Measurements from ENCODE around the gene BSND.
"Not testable (repeated sequence)": the region's sequence is repeated elsewhere in the genome, so short reads cannot be mapped to it uniquely, and the experiment has no call there.

Gene BSND

GRCh38 chr1:54998677-54999076 lies at the start of gene BSND:
BSND (plus strand) TSS chr1:54998933; CDS start chr1:54999187, 254 bp downstream.
- in situ Hi-C loops (cut with MboI; ENCODE audit: low sequenced_read_pairs), result loop anchor here (5.0 kb wide), 1 partner anchor 46 kb away; no protein-coding TSS in a partner anchor

- in situ Hi-C loops (cut with MboI; ENCODE audit: low sequenced_read_pairs), result no loop called here
These were observed 49.7 kb upstream of the BSND start for GRCh38 chr1:54949053-54949452.

- in situ Hi-C loops (cut with MboI; ENCODE audit: low sequenced_read_pairs), result loop anchor here (5.0 kb wide), 1 partner anchor 47 kb away; the partner anchor contains the start of gene BSND
These were observed 48.7 kb upstream of the BSND start for GRCh38 chr1:54950006-54950368.

GRCh38 chr1:54950369-54951163 lies 48.2 kb upstream of the BSND start:
- in situ Hi-C loops (cut with MboI; ENCODE audit: low sequenced_read_pairs), result loop anchor here (5.0 kb wide), 1 partner anchor 47 kb away; the partner anchor contains the start of gene BSND

GRCh38 chr1:54951810-54952226 lies 46.9 kb upstream of the BSND start:
- in situ Hi-C loops (cut with MboI; ENCODE audit: low sequenced_read_pairs), result loop anchor here (5.0 kb wide), 1 partner anchor 45 kb away; the partner anchor contains the start of gene BSND

- in situ Hi-C loops (cut with MboI; ENCODE audit: low sequenced_read_pairs), result loop anchor here (5.0 kb wide), 1 partner anchor 44 kb away; the partner anchor contains the start of gene BSND
These were observed 45.6 kb upstream of the BSND start for GRCh38 chr1:54952950-54953718.

GRCh38 chr1:54953846-54954245 lies 44.9 kb upstream of the BSND start:
- in situ Hi-C loops (cut with MboI; ENCODE audit: low sequenced_read_pairs), result loop anchor here (5.0 kb wide), 1 partner anchor 43 kb away; the partner anchor contains the start of gene BSND

GRCh38 chr1:54955359-54955758 lies 43.4 kb upstream of the BSND start:
- in situ Hi-C loops (cut with MboI; ENCODE audit: low sequenced_read_pairs), result no loop called here

GRCh38 chr1:54956726-54957125 lies 42.0 kb upstream of the BSND start:
- in situ Hi-C loops (cut with MboI; ENCODE audit: low sequenced_read_pairs), result no loop called here

GRCh38 chr1:54959241-54959640 lies 39.5 kb upstream of the BSND start:
- in situ Hi-C loops (cut with MboI; ENCODE audit: low sequenced_read_pairs), result no loop called here

- in situ Hi-C loops (cut with MboI; ENCODE audit: low sequenced_read_pairs), result no loop called here
These were observed 35.9 kb upstream of the BSND start for GRCh38 chr1:54962612-54963395.

- in situ Hi-C loops (cut with MboI; ENCODE audit: low sequenced_read_pairs), result not testable (repeated sequence)
These were observed 34.9 kb upstream of the BSND start for GRCh38 chr1:54963829-54964228.

GRCh38 chr1:54965624-54966340 lies 33.0 kb upstream of the BSND start:
- in situ Hi-C loops (cut with MboI; ENCODE audit: low sequenced_read_pairs), result no loop called here

- in situ Hi-C loops (cut with MboI; ENCODE audit: low sequenced_read_pairs), result no loop called here
These were observed 31.4 kb upstream of the BSND start for GRCh38 chr1:54967372-54967771.

- in situ Hi-C loops (cut with MboI; ENCODE audit: low sequenced_read_pairs), result no loop called here
These were observed 30.2 kb upstream of the BSND start for GRCh38 chr1:54968551-54968950.

GRCh38 chr1:54969879-54970278 lies 28.9 kb upstream of the BSND start:
- in situ Hi-C loops (cut with MboI; ENCODE audit: low sequenced_read_pairs), result no loop called here

- in situ Hi-C loops (cut with MboI; ENCODE audit: low sequenced_read_pairs), result no loop called here
These were observed 27.8 kb upstream of the BSND start for GRCh38 chr1:54970901-54971300.

- in situ Hi-C loops (cut with MboI; ENCODE audit: low sequenced_read_pairs), result no loop called here
These were observed 27.4 kb upstream of the BSND start for GRCh38 chr1:54971317-54971791.

- in situ Hi-C loops (cut with MboI; ENCODE audit: low sequenced_read_pairs), result no loop called here
These were observed 26.3 kb upstream of the BSND start for GRCh38 chr1:54972436-54972835.

Data from HL-60/S4 treated with retinoic acid at 250 ng/mL for 4 days and 3 days (cell line).